T-cell (primary cell): ENCODE results near the gene VRTN. TPM values are rescaled to one million over a fixed set of nuclear protein-coding genes. Genes with fewer than 3 reads are reported as not detected.

ENCODE experiments used
- ATAC-seq, 4 experiments: fragments of 200-7000 bp in 3 of 4; fragments of 150-1000 bp in 1 of 4; cut with Tn5 transposase; replicated peaks in 1 of 4; 1 replicate in 3 of 4; 2 replicates in 1 of 4; pipeline ENCODE4 v1.10.0; 2021; ENCODE audit warnings: moderate library complexity in 3 of 4, mild to moderate bottlenecking in 2 of 4, moderate number of reproducible peaks in 1 of 4
- CTCF ChIA-PET, 2 donors: fragments of 300-600 bp; sonication (Branson Sonifier 250); formaldehyde crosslinking; loops; one replicate each; lab custom pipeline; 2022; ENCODE audit warnings: antibody characterized with exemption in 2 of 2; lab: Charles Lee
- POLR2A ChIA-PET, 2 donors: fragments of 300-600 bp; sonication (Branson Sonifier 250); formaldehyde crosslinking; loops; one replicate each; lab custom pipeline; 2022; ENCODE audit warnings: antibody characterized with exemption in 2 of 2; lab: Charles Lee
- DNase-seq, 35 experiments: peaks; one replicate each; pipeline versions ENCODE4 v3.0.0 to v3.0.0-alpha.2; 2013 to 2023
- H3K27ac ChIP-seq: one replicate; pipeline ENCODE4 v1.5.1; 2013; ENCODE audit warnings: low read length
- H3K27me3 ChIP-seq, 2 experiments: replicated peaks in 1 of 2; 1 replicate in 1 of 2; 2 replicates in 1 of 2; pipeline versions ENCODE4 v1.6.1 to v1.7.0; 2013; ENCODE audit warnings: low read length in 1 of 2, mixed read lengths in 1 of 2; ENCODE audit not compliant: control insufficient read depth in 2 of 2, insufficient read depth in 2 of 2; ENCODE audit errors: extremely low read depth in 1 of 2
- H3K36me3 ChIP-seq, 2 donors: 1 replicate in 1 of 2; 2 replicates in 1 of 2; pipeline versions ENCODE4 v1.6.1 to v1.7.0; 2013; ENCODE audit warnings: low read length in 1 of 2; ENCODE audit not compliant: control insufficient read depth in 2 of 2, insufficient read depth in 1 of 2; ENCODE audit errors: extremely low read depth in 1 of 2
- H3K4me1 ChIP-seq, 2 experiments: 1 replicate in 1 of 2; 2 replicates in 1 of 2; pipeline versions ENCODE4 v1.6.1 to v1.7.0; 2013; ENCODE audit warnings: low read length in 2 of 2, mixed read lengths in 1 of 2; ENCODE audit not compliant: insufficient read depth in 2 of 2, control insufficient read depth in 1 of 2; ENCODE audit errors: extremely low read depth in 1 of 2
- H3K4me3 ChIP-seq, 2 donors: 1 replicate in 1 of 2; 2 replicates in 1 of 2; pipeline versions ENCODE4 v1.5.1 to v1.7.0; 2013; ENCODE audit warnings: mild to moderate bottlenecking in 2 of 2, low read length in 1 of 2, moderate library complexity in 1 of 2; ENCODE audit not compliant: control insufficient read depth in 1 of 2; ENCODE audit errors: extremely low read depth in 1 of 2
- H3K9me3 ChIP-seq: 2 replicates; pipeline ENCODE4 v1.7.0; 2013
- H3K27ac Mint-ChIP-seq, 2 donors: one replicate each; pipeline ENCODE4 v1.8.0; 2020 to 2021; ENCODE audit warnings: mild to moderate bottlenecking in 2 of 2, mixed read lengths in 2 of 2
- H3K27me3 Mint-ChIP-seq, 2 donors: one replicate each; pipeline ENCODE4 v1.8.0; 2021 to 2022; ENCODE audit warnings: mixed read lengths in 2 of 2
- H3K36me3 Mint-ChIP-seq: one replicate; pipeline ENCODE4 v1.8.0; 2021; ENCODE audit warnings: mixed read lengths
- H3K4me1 Mint-ChIP-seq, 3 donors: one replicate each; pipeline ENCODE4 v1.8.0; 2020 to 2022; ENCODE audit warnings: mixed read lengths in 3 of 3, mild to moderate bottlenecking in 1 of 3
- H3K4me3 Mint-ChIP-seq, 3 donors: one replicate each; pipeline ENCODE4 v1.8.0; 2020 to 2022; ENCODE audit warnings: mild to moderate bottlenecking in 3 of 3, mixed read lengths in 3 of 3, moderate library complexity in 3 of 3
- H3K9me3 Mint-ChIP-seq, 3 donors: one replicate each; pipeline ENCODE4 v1.8.0; 2020 to 2022; ENCODE audit warnings: mixed read lengths in 3 of 3
- WGBS: methylation state at CpG from one replicate; pipeline ENCODE4 v1.1.5; 2013; ENCODE audit warnings: missing lambda C conversion rate; ENCODE audit not compliant: insufficient coverage; 5-methylcytosine and 5-hydroxymethylcytosine counted together
- total RNA-seq, 35 experiments: library from RNA in 6 of 35; stranded (reverse) in 6 of 35; fragments of 120-200 nt in 1 of 35; gene quantifications; one replicate each; pipeline versions ENCODE4 v1.2.1 to v1.2.4 and lab custom pipeline; 2013 to 2026

VRTN gene
- total RNA-seq, 5 donors from 2014 or later (not counting 1 experiment from before 2014, with no cell fraction given) = 0.06 to 0.09 TPM; not detected in 3

- H3K9me3 Mint-ChIP-seq = no peaks in the 10 kb centered on the region
- ATAC-seq = no peak
- H3K36me3 ChIP-seq = no peaks in the 10 kb centered on the region
- no peak for DNase-seq
- no peaks in the 10 kb centered on the region for H3K9me3 ChIP-seq
- no peak overlapping the region for H3K27ac ChIP-seq
- peaks cover 0 to 2% (median 0%) of the 10 kb centered on the region in 3 donors for H3K4me1 Mint-ChIP-seq
- H3K4me1 ChIP-seq = peaks cover 0 to 3% of the 10 kb centered on the region in 2 experiments
- H3K27ac Mint-ChIP-seq = no peak overlapping the region
- CTCF ChIA-PET = no interaction called here
- 93% methylated on average over 17 of the region's 19 CpGs for WGBS
- H3K4me3 ChIP-seq = no peak overlapping the region
- H3K27me3 Mint-ChIP-seq = peaks cover 4 to 10% of the 10 kb centered on the region in 2 donors
- H3K27me3 ChIP-seq = peaks cover 0 to 26% of the 10 kb centered on the region in 2 experiments
- POLR2A ChIA-PET = no interaction called here
- no peak overlapping the region for H3K4me3 Mint-ChIP-seq
- no peaks in the 10 kb centered on the region for H3K36me3 Mint-ChIP-seq
Measured at GRCh38 chr14:74357585-74357984, 9.3 kb downstream of the VRTN start.

DNA sequence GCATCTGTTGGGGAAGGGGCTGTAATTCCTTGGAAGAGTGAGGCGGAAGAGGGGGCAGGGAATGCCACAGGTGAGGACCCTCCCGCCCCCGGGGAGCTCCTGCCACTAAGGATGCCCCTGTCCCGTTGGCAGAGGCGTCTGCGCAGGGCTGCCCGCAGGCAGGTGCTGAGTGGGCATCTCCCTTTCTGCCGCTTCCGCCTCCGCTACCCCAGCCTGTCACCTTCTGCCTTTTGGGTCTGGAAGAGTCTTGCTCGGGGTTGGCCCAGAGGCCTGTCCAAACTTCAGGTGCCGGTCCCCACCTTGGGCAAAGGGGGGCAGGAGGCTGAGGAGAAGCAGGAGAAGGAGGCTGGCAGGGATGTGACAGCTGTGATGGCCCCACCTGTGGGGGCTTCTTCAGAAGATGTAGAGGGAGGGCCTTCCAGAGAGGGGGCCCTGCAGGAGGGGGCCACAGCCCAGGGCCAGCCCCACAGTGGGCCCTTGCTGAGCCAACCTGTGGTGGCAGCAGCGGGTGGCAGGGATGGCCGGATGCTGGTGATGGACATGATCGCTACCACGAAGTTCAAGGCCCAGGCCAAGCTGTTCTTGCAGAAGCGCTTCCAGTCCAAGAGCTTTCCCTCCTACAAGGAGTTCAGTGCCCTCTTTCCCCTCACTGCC lies 10.0 kb downstream of the VRTN start:
- Mint-ChIP-seq H3K4me1 (peaks cover 0 to 2% (median 0%) of the 10 kb centered on the region in 3 donors), H3K27ac (no peak overlapping the region), H3K4me3 (no peak overlapping the region), H3K36me3 (no peaks in the 10 kb centered on the region), H3K9me3 (no peaks in the 10 kb centered on the region), H3K27me3 (peaks cover 4 to 8% of the 10 kb centered on the region in 2 donors)
- ChIA-PET CTCF (no interaction called here), POLR2A (no interaction called here)
- no peaks in the 10 kb centered on the region for H3K9me3 ChIP-seq
- no peak overlapping the region for H3K4me3 ChIP-seq
- H3K36me3 ChIP-seq = no peaks in the 10 kb centered on the region
- H3K4me1 ChIP-seq = peaks cover 0 to 3% of the 10 kb centered on the region in 2 experiments
- DNase-seq (no peak), ATAC-seq (no peak)
- no peak overlapping the region for H3K27ac ChIP-seq
- H3K27me3 ChIP-seq = peaks cover 0 to 24% of the 10 kb centered on the region in 2 experiments
- WGBS = 85% methylated on average over 9 of the region's 17 CpGs

- WGBS = 75% methylated on average over 3 of the region's 3 CpGs
- peaks cover 11 to 12% of the 10 kb centered on the region in 2 donors for H3K27me3 Mint-ChIP-seq
- no peaks in the 10 kb centered on the region for H3K36me3 Mint-ChIP-seq
- Histone ChIP-seq H3K4me3 (no peak overlapping the region), H3K27me3 (peaks cover 0 to 35% of the 10 kb centered on the region in 2 experiments), H3K36me3 (no peaks in the 10 kb centered on the region), H3K9me3 (no peaks in the 10 kb centered on the region), H3K4me1 (peaks cover 0 to 3% of the 10 kb centered on the region in 2 experiments), H3K27ac (no peak overlapping the region)
- peaks cover 0 to 2% (median 0%) of the 10 kb centered on the region in 3 donors for H3K4me1 Mint-ChIP-seq
- ChIA-PET POLR2A (no interaction called here), CTCF (interaction anchor here in 1 of 2 donors (0.6 kb wide), 1 partner anchor 69 kb away, joined by 5 read pairs; no protein-coding TSS in a partner anchor)
- H3K9me3 Mint-ChIP-seq = no peaks in the 10 kb centered on the region
- no peak overlapping the region for H3K27ac Mint-ChIP-seq
- no peak overlapping the region for H3K4me3 Mint-ChIP-seq
- no peak for ATAC-seq
- DNase-seq = no peak
Measured at GRCh38 chr14:74360163-74360562, 11.9 kb downstream of the VRTN start.

- Histone ChIP-seq H3K4me1 (peaks cover 0 to 3% of the 10 kb centered on the region in 2 experiments), H3K9me3 (no peaks in the 10 kb centered on the region), H3K36me3 (no peaks in the 10 kb centered on the region), H3K4me3 (no peak overlapping the region), H3K27ac (no peak overlapping the region), H3K27me3 (peaks cover 0 to 33% of the 10 kb centered on the region in 2 experiments)
- peak; percentile 62 to 78 (median 74) for ATAC-seq
- 5% methylated on average over 8 of the region's 12 CpGs for WGBS
- Mint-ChIP-seq H3K4me1 (peaks cover 0 to 2% (median 0%) of the 10 kb centered on the region in 3 donors), H3K4me3 (no peak overlapping the region), H3K36me3 (no peaks in the 10 kb centered on the region), H3K9me3 (no peaks in the 10 kb centered on the region), H3K27me3 (peaks cover 11 to 14% of the 10 kb centered on the region in 2 donors), H3K27ac (no peak overlapping the region)
- DNase-seq = peak; percentile 10 to 75 (median 50)
- ChIA-PET CTCF (interaction anchor here in 1 of 2 donors (0.6 kb wide), 1 partner anchor 539 kb away, joined by 4 read pairs; no protein-coding TSS in a partner anchor), POLR2A (no interaction called here)
Measured at GRCh38 chr14:74362361-74362915, 14.2 kb downstream of the VRTN start.

- DNase-seq (no peak), ATAC-seq (no peak)
- Mint-ChIP-seq H3K9me3 (no peaks in the 10 kb centered on the region), H3K4me1 (peaks cover 0 to 2% (median 0%) of the 10 kb centered on the region in 3 donors), H3K4me3 (no peak overlapping the region), H3K27ac (no peak overlapping the region), H3K36me3 (no peaks in the 10 kb centered on the region), H3K27me3 (peaks cover 8 to 11% of the 10 kb centered on the region in 2 donors)
- Histone ChIP-seq H3K4me1 (peaks cover 0 to 3% of the 10 kb centered on the region in 2 experiments), H3K4me3 (no peak overlapping the region), H3K27me3 (peaks cover 0 to 27% of the 10 kb centered on the region in 2 experiments), H3K9me3 (no peaks in the 10 kb centered on the region), H3K27ac (no peak overlapping the region), H3K36me3 (no peaks in the 10 kb centered on the region)
- 78% methylated on average over 6 of the region's 7 CpGs for WGBS
- ChIA-PET POLR2A (no interaction called here), CTCF (no interaction called here)
Measured at GRCh38 chr14:74364271-74364880, 16.1 kb downstream of the VRTN start.

- Histone ChIP-seq H3K27ac (no peak overlapping the region), H3K4me3 (no peak overlapping the region), H3K36me3 (no peaks in the 10 kb centered on the region), H3K4me1 (no peaks in the 10 kb centered on the region), H3K9me3 (no peaks in the 10 kb centered on the region), H3K27me3 (peaks cover 0 to 24% of the 10 kb centered on the region in 2 experiments)
- Mint-ChIP-seq H3K27me3 (peaks cover 8 to 9% of the 10 kb centered on the region in 2 donors), H3K4me3 (no peak overlapping the region), H3K4me1 (no peaks in the 10 kb centered on the region), H3K27ac (no peak overlapping the region), H3K9me3 (no peaks in the 10 kb centered on the region), H3K36me3 (no peaks in the 10 kb centered on the region)
- DNase-seq = no peak
- 87% methylated on average over 3 of the region's 6 CpGs for WGBS
- CTCF ChIA-PET = interaction anchor here in 1 of 2 donors (0.6 kb wide), 1 partner anchor 20 kb away, joined by 3 read pairs; no protein-coding TSS in a partner anchor
- no peak for ATAC-seq
- POLR2A ChIA-PET = no interaction called here
Measured at GRCh38 chr14:74368026-74368425, 19.8 kb downstream of the VRTN start.
